Esophagus squamous epithelium (tissue), 4 donors: Measurements from ENCODE around the gene MXD4.

ENCODE experiments used
- CTCF ChIP-seq, 6 experiments: fragments of 450-650 bp in 4 of 6; fragments of 200-600 bp in 2 of 6; sonication (generic) in 2 of 6; IDR thresholded peaks; one replicate each; pipeline ENCODE4 v1.5.1; 2016 to 2019; ENCODE audit warnings: antibody characterized with exemption in 6 of 6, mild to moderate bottlenecking in 4 of 6, moderate library complexity in 4 of 6
- POLR2A ChIP-seq, 4 donors: fragments of 450-650 bp; IDR thresholded peaks; one replicate each; pipeline ENCODE4 v1.6.1; 2017; ENCODE audit warnings: antibody characterized with exemption in 4 of 4, mild to moderate bottlenecking in 4 of 4, moderate library complexity in 3 of 4

GRCh38 chr4:2259036-2259540 is 2.8 kb downstream of the MXD4 start:
- TF ChIP-seq CTCF (IDR thresholded peaks at IDR 0.05) (no peak), POLR2A (IDR thresholded peaks at IDR 0.05) (no peak)
